ENCODE results near the gene RBM23. TPM values are rescaled to one million over a fixed set of nuclear protein-coding genes. Genes with fewer than 3 reads are reported as not detected.

Gene RBM23
- polyA plus RNA-seq, 2 of the 4 experiments (the other 2 are of a cell fraction), result 65.8 to 68.0 TPM

GRCh38 chr14:22929104-22929960, 10.4 kb upstream of the RBM23 start, which contains the start of gene PRMT5 (continued):
- TF ChIP-seq REST (IDR thresholded peaks at IDR 0.05) (no peak), HMGXB4 (CRISPR knock-in tag; IDR thresholded peaks at IDR 0.05; ENCODE audit: borderline replicate concordance) (no peak), PHF8 (IDR thresholded peaks at IDR 0.05; ENCODE audit: borderline replicate concordance, low read depth) (peak; percentile 99), ATOH8 (CRISPR knock-in tag; IDR thresholded peaks at IDR 0.05; ENCODE audit: low read depth) (no peak), RAD21 (conservative IDR thresholded peaks at IDR 0.05 in 1 of 2, IDR thresholded peaks at IDR 0.05 in 1 of 2) (no peak), ZNF302 (CRISPR knock-in tag; IDR thresholded peaks at IDR 0.05) (no peak), JUN (IDR thresholded peaks at IDR 0.05) (peak in 1 of 2 experiments; percentile 88; a peak in 3 of 5 replicates), ELK1 (IDR thresholded peaks at IDR 0.05; ENCODE audit: low read depth, low read length) (no peak), ZC3H11A (IDR thresholded peaks at IDR 0.05) (no peak), HOXB13 (CRISPR knock-in tag; IDR thresholded peaks at IDR 0.05; ENCODE audit: low read depth) (no peak), ZSCAN20 (CRISPR knock-in tag; IDR thresholded peaks at IDR 0.05) (no peak), POLR2A (IDR thresholded peaks at IDR 0.05; ENCODE audit: low read length) (peak; percentile 97), CHD4 (IDR thresholded peaks at IDR 0.05; ENCODE audit: borderline replicate concordance) (no peak), PBX3 (IDR thresholded peaks at IDR 0.05) (peak; percentile 32; the same call in 1 of the 2 replicates), RNF2 (IDR thresholded peaks at IDR 0.05; ENCODE audit: borderline replicate concordance, low read depth) (no peak)
